BJ (cell line): ENCODE results near the gene RNF220. TPM values are rescaled to one million over a fixed set of nuclear protein-coding genes. Genes with fewer than 3 reads are reported as not detected.

ENCODE experiments used
- CTCF ChIA-PET: fragments of 350-600 bp; formaldehyde crosslinking; extraction: SDS; loops from one replicate; lab custom pipeline; 2021; ENCODE audit warnings: antibody characterized with exemption, inconsistent platforms; lab: Yijun Ruan, JAX
- POLR2A ChIA-PET: fragments of 300-600 bp; sonication (Branson Sonifier 250); formaldehyde crosslinking; extraction: SDS; loops from one replicate; lab custom pipeline; 2021; ENCODE audit warnings: antibody characterized with exemption; lab: Charles Lee
- DNase-seq: peaks from one replicate; pipeline ENCODE4 v3.0.0-alpha.2; 2011; ENCODE audit warnings: low read depth
- H3K27me3 ChIP-seq: 2 replicates; pipeline ENCODE4 v1.6.0; 2011; ENCODE audit warnings: low read length; ENCODE audit not compliant: control insufficient read depth, insufficient read depth
- H3K36me3 ChIP-seq: 2 replicates; pipeline ENCODE4 v1.5.1; 2011; ENCODE audit warnings: low read length; ENCODE audit not compliant: control insufficient read depth, insufficient read depth
- H3K4me3 ChIP-seq: 2 replicates; pipeline ENCODE4 v1.5.1; 2011; ENCODE audit warnings: low read depth, mild to moderate bottlenecking, control low read depth, low read length
- CTCF ChIP-seq: IDR thresholded peaks from 2 replicates; pipeline ENCODE4 v1.5.1; 2011; ENCODE audit warnings: low read depth, mild to moderate bottlenecking, control low read depth, inconsistent platforms, low read length, moderate library complexity; ENCODE audit not compliant: insufficient read depth
- polyA plus RNA-seq: library from polyadenylated mRNA; depleted of rRNA; stranded (reverse); fragments of >200 nt; gene quantifications from 2 replicates; pipeline ENCODE4 v1.2.3, GENCODE V29; 2011

Gene RNF220
- polyA plus RNA-seq, 1 experiment: 65.4 TPM

DNA sequence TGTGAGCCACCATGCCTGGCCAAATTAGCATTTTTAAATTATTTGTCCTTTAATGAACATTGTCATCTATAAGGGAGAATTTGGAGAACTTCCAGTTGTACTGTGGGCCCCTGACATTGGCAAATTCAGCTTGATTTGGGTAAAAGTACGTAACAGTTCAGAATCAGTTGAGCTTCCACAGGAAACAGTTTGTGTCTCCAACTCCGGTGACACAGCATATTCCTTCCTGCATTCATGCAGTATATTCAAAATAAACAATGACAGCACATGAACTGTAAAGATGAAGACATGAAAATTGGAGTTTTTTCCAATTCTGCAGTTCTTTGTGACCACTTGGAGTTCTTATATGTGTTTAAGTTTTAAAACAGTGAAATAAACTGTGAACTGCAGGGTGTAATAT is 28.2 kb downstream of the RNF220 start:
- no peak for DNase-seq
- ChIA-PET CTCF (no interaction called here), POLR2A (no interaction called here)
- H3K36me3 ChIP-seq: no peaks in the 10 kb centered on the region
- TF ChIP-seq CTCF: no peak
- no peak overlapping the region for H3K4me3 ChIP-seq
- H3K27me3 ChIP-seq: peaks cover 11% of the 10 kb centered on the region; the same call in 1 of the 2 replicates

- Histone ChIP-seq H3K36me3 (no peaks in the 10 kb centered on the region), H3K27me3 (peaks cover 13% of the 10 kb centered on the region), H3K4me3 (no peak overlapping the region)
- no peak for DNase-seq
- no peak for TF ChIP-seq CTCF
- ChIA-PET CTCF (interaction anchor here (1.0 kb wide), 1 partner anchor 87 kb away, joined by 3 read pairs; no protein-coding TSS in a partner anchor), POLR2A (no interaction called here)
These were observed 31.5 kb downstream of the RNF220 start for GRCh38 chr1:44436401-44437106.

DNA sequence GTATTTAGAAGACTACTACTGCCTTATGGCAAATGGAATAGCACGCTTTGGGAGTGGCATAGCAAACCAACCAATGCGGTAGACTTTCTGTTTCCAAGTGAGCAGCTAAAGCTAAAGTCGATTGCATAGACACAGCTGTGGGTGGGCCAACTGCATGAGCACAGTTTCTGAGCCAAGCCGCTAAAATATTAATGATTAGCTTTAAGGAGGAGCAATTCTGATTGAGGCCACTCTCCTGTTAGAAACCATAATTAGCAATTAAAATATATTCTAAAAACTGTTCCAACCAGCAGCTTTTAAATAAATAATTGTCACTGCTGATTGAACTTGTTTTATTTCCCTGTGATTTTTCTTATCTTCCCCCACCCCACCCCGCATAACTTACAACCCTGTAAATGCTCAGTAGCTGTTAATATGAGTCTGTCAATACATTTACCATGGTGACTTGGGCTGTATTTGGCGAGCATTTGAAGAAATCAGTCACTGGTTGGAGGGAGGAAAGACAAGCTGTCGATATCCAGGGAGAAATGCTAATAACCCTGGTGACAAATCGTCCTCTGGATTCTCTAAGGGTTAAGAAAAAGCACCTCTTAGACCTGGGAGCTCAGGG is 32.2 kb downstream of the RNF220 start:
- Histone ChIP-seq H3K27me3 (peaks cover 14% of the 10 kb centered on the region), H3K36me3 (no peaks in the 10 kb centered on the region), H3K4me3 (no peak overlapping the region)
- POLR2A ChIA-PET: no interaction called here
- TF ChIP-seq CTCF: no peak
- no peak for DNase-seq
- CTCF ChIA-PET: no interaction called here

DNA sequence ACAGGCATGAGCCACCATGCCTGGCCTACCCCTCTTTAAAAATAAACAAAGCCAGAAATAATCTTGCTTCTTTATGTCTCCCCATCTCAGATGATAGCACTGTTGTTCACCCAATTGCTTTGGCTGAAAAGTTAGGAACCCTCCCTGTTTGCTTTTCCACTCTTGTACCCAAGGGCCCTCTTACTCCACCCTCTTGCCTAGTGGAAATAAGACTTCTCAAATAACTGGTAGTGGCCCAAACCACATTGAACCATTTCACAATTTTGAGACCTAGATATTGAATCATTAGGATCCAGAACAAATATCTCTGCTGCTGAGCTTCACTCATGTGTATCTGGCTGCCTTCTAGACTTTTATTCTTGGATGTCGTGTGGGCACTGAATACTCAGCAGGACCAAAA is 37.7 kb downstream of the RNF220 start:
- ChIA-PET POLR2A (no interaction called here), CTCF (no interaction called here)
- H3K4me3 ChIP-seq: no peak overlapping the region
- no peaks in the 10 kb centered on the region for H3K36me3 ChIP-seq
- TF ChIP-seq CTCF: no peak
- H3K27me3 ChIP-seq: peaks cover 14% of the 10 kb centered on the region
- no peak for DNase-seq

- POLR2A ChIA-PET: no interaction called here
- Histone ChIP-seq H3K4me3 (no peak overlapping the region), H3K27me3 (no peaks in the 10 kb centered on the region; the same call in 1 of the 2 replicates), H3K36me3 (no peaks in the 10 kb centered on the region)
- TF ChIP-seq CTCF: no peak
- no peak for DNase-seq
- CTCF ChIA-PET: no interaction called here
These were observed 42.2 kb downstream of the RNF220 start for GRCh38 chr1:44447051-44447810.
